G401 (cell line): ENCODE data around the gene MPDZ. TPM values are rescaled to one million over a fixed set of nuclear protein-coding genes. Genes with fewer than 3 reads are reported as not detected.
A peak's percentile ranks its signal among the peaks of the same experiment; 100 is the strongest.

Source experiments
- DNase-seq: peaks from one replicate; pipeline ENCODE4 v3.0.0-alpha.2; 2015; ENCODE audit warnings: low spot score
- in situ Hi-C: cut with HindIII; loops from 2 replicates; pipeline ENCODE4 v1.10.0; 2016; ENCODE audit warnings: low sequenced_read_pairs, mixed read lengths
- total RNA-seq: library from RNA; depleted of rRNA; stranded (reverse); fragments of >200 nt; shearing (Covaris generic); gene quantifications from 2 replicates; pipeline ENCODE4 v1.2.3, GENCODE V29; 2014

Gene MPDZ
- total RNA-seq, 1 experiment from 2014 or later = 20.4 TPM

GRCh38 chr9:13209498-13209897 is 70.0 kb downstream of the MPDZ start:
- no peak for DNase-seq
- in situ Hi-C loops = no loop called here

GRCh38 chr9:13205824-13206223 is 73.7 kb downstream of the MPDZ start:
- in situ Hi-C loops = no loop called here
- DNase-seq = no peak

GRCh38 chr9:13190040-13190439 is 89.5 kb downstream of the MPDZ start:
- DNase-seq = no peak
- in situ Hi-C loops = no loop called here

GRCh38 chr9:13189362-13189761 is 90.1 kb downstream of the MPDZ start:
- DNase-seq = no peak
- in situ Hi-C loops = no loop called here

GRCh38 chr9:13186774-13187173 is 92.7 kb downstream of the MPDZ start:
- in situ Hi-C loops = no loop called here

GRCh38 chr9:13186091-13186490 is 93.4 kb downstream of the MPDZ start:
- no peak for DNase-seq
- in situ Hi-C loops = no loop called here

More at GRCh38 chr9:13186774-13187173, 92.7 kb downstream of the MPDZ start:
- no peak for DNase-seq

GRCh38 chr9:13181652-13182051 is 97.8 kb downstream of the MPDZ start:
- DNase-seq = peak; percentile 7
- in situ Hi-C loops = no loop called here

- in situ Hi-C loops = no loop called here
- DNase-seq = no peak
These were observed 100.2 kb downstream of the MPDZ start for GRCh38 chr9:13179257-13179656.

GRCh38 chr9:13175732-13176131 is 103.8 kb downstream of the MPDZ start:
- in situ Hi-C loops = no loop called here
- DNase-seq = no peak

- DNase-seq = no peak
- in situ Hi-C loops = no loop called here
These were observed 104.4 kb downstream of the MPDZ start for GRCh38 chr9:13174906-13175639.

- no peak for DNase-seq
- in situ Hi-C loops = no loop called here
These were observed 105.9 kb downstream of the MPDZ start for GRCh38 chr9:13173553-13173952.

GRCh38 chr9:13171261-13171660 is 108.2 kb downstream of the MPDZ start:
- DNase-seq = no peak
- in situ Hi-C loops = no loop called here

GRCh38 chr9:13166996-13167395 is 112.5 kb downstream of the MPDZ start:
- in situ Hi-C loops = no loop called here
- DNase-seq = no peak

GRCh38 chr9:13165956-13166355 is 113.5 kb downstream of the MPDZ start:
- in situ Hi-C loops = no loop called here
- no peak for DNase-seq

GRCh38 chr9:13165236-13165945 is 114.1 kb downstream of the MPDZ start:
- in situ Hi-C loops = no loop called here
- DNase-seq = no peak

- in situ Hi-C loops = no loop called here
- DNase-seq = no peak
These were observed 115.5 kb downstream of the MPDZ start for GRCh38 chr9:13163946-13164345.

GRCh38 chr9:13163287-13163686 is 116.2 kb downstream of the MPDZ start:
- no peak for DNase-seq
- in situ Hi-C loops = no loop called here

- DNase-seq = no peak
- in situ Hi-C loops = no loop called here
These were observed 119.4 kb downstream of the MPDZ start for GRCh38 chr9:13160051-13160450.

GRCh38 chr9:13158986-13159385 is 120.5 kb downstream of the MPDZ start:
- in situ Hi-C loops = no loop called here
- no peak for DNase-seq

- no peak for DNase-seq
- in situ Hi-C loops = no loop called here
These were observed 128.0 kb downstream of the MPDZ start for GRCh38 chr9:13151489-13151888.

- DNase-seq = peak; percentile 16
- in situ Hi-C loops = no loop called here
These were observed 130.0 kb downstream of the MPDZ start for GRCh38 chr9:13149454-13149853.
